Measurements from ENCODE around the gene TEDC1.

GRCh38 chr14:105465209-105466031, 25.6 kb upstream of the TEDC1 start:
- TF ChIP-seq CTCF (IDR thresholded peaks at IDR 0.05; ENCODE audit: low read length) (no peak), EZH2 (optimal IDR thresholded peaks at IDR 0.05; ENCODE audit: low read depth, low read length) (no peak), EZH2phosphoT487 (IDR thresholded peaks at IDR 0.05; ENCODE audit: low read length) (no peak)
